Ovary (tissue), 3 donors: ENCODE data around the gene ANO1.

ENCODE experiments used
- EP300 ChIP-seq: sonication (generic); formaldehyde crosslinking; IDR thresholded peaks from one replicate; pipeline ENCODE4 v1.6.1; 2017; ENCODE audit warnings: antibody characterized with exemption
- POLR2A ChIP-seq: fragments of 450-650 bp; IDR thresholded peaks from one replicate; pipeline ENCODE4 v1.6.1; 2017; ENCODE audit warnings: antibody characterized with exemption, mild to moderate bottlenecking, moderate library complexity
- TF ChIP-seq, protein P1 (sequence below), 3 donors: fragments of 450-650 bp in 2 of 3; fragments of 200-600 bp in 1 of 3; IDR thresholded peaks; one replicate each; pipeline versions ENCODE4 v1.5.1 to v1.8.0; 2016 to 2022; ENCODE audit warnings: antibody characterized with exemption in 3 of 3, mild to moderate bottlenecking in 1 of 3
- donor health status: DM: no; HTN: no; CAD: no.

- TF ChIP-seq EP300 = no peak
- TF ChIP-seq, protein P1, sequence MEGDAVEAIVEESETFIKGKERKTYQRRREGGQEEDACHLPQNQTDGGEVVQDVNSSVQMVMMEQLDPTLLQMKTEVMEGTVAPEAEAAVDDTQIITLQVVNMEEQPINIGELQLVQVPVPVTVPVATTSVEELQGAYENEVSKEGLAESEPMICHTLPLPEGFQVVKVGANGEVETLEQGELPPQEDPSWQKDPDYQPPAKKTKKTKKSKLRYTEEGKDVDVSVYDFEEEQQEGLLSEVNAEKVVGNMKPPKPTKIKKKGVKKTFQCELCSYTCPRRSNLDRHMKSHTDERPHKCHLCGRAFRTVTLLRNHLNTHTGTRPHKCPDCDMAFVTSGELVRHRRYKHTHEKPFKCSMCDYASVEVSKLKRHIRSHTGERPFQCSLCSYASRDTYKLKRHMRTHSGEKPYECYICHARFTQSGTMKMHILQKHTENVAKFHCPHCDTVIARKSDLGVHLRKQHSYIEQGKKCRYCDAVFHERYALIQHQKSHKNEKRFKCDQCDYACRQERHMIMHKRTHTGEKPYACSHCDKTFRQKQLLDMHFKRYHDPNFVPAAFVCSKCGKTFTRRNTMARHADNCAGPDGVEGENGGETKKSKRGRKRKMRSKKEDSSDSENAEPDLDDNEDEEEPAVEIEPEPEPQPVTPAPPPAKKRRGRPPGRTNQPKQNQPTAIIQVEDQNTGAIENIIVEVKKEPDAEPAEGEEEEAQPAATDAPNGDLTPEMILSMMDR (IDR thresholded peaks at IDR 0.05) = no peak
- no peak for TF ChIP-seq POLR2A
These were observed 13.9 kb upstream of the ANO1 start for GRCh38 chr11:70064008-70064725.
